H1 (cell line): Measurements from ENCODE around the gene PGAM5. TPM values are rescaled to one million over a fixed set of nuclear protein-coding genes. Genes with fewer than 3 reads are reported as not detected.
A peak's percentile ranks its signal among the peaks of the same experiment; 100 is the strongest.

ENCODE experiments used
- CTCF ChIA-PET: fragments of 300-600 bp; sonication (Branson Sonifier 250); formaldehyde crosslinking; loops from one replicate; lab custom pipeline; 2021; ENCODE audit not compliant: partially characterized antibody; lab: Charles Lee
- POLR2A ChIA-PET: fragments of 300-600 bp; sonication (Branson Sonifier 250); formaldehyde crosslinking; loops from one replicate; lab custom pipeline; 2021; ENCODE audit warnings: inconsistent platforms; ENCODE audit not compliant: partially characterized antibody; lab: Charles Lee
- DNase-seq, 2 experiments: peaks; one replicate each; pipeline versions ENCODE4 v3.0.0 to v3.0.0-alpha.2; 2010 to 2022; ENCODE audit warnings: low spot score in 2 of 2, low read depth in 1 of 2, mixed read lengths in 1 of 2
- FAIRE-seq: peaks from 2 replicates; lab custom pipeline; 2011; peaks lifted over from hg19 to GRCh38; lab: Jason Lieb, UNC
- H2AFZ ChIP-seq: 2 replicates; pipeline ENCODE4 v1.8.1; 2012; ENCODE audit warnings: low read length, inconsistent platforms
- H2AK5ac ChIP-seq: 2 replicates; pipeline ENCODE4 v1.6.1; 2013; ENCODE audit warnings: low read depth, low read length
- H2BK120ac ChIP-seq: replicated peaks from 2 replicates; pipeline ENCODE3; 2013; ENCODE audit warnings: low read depth, low read length, inconsistent platforms
- H2BK12ac ChIP-seq: 2 replicates; pipeline ENCODE4 v1.6.1; 2013; ENCODE audit warnings: low read depth, low read length
- H2BK15ac ChIP-seq: 2 replicates; pipeline ENCODE4 v1.6.1; 2013; ENCODE audit warnings: low read length
- H2BK20ac ChIP-seq: 2 replicates; pipeline ENCODE4 v1.6.1; 2013; ENCODE audit warnings: low read length
- H2BK5ac ChIP-seq: 2 replicates; pipeline ENCODE4 v1.6.1; 2013; ENCODE audit warnings: low read depth, low read length
- H3K14ac ChIP-seq: 2 replicates; pipeline ENCODE4 v1.6.1; 2013; ENCODE audit warnings: inconsistent platforms; ENCODE audit not compliant: insufficient read length
- H3K18ac ChIP-seq: 2 replicates; pipeline ENCODE4 v1.6.1; 2013; ENCODE audit warnings: low read length; ENCODE audit errors: extremely low read depth
- H3K23ac ChIP-seq: 2 replicates; pipeline ENCODE4 v1.6.1; 2013; ENCODE audit warnings: inconsistent platforms; ENCODE audit not compliant: insufficient read length
- H3K23me2 ChIP-seq: 2 replicates; pipeline ENCODE4 v1.6.1; 2013; ENCODE audit warnings: low read depth, low read length
- H3K27ac ChIP-seq: 2 replicates; pipeline ENCODE4 v1.6.1; 2011; ENCODE audit warnings: low read depth, low read length, inconsistent platforms
- H3K27me3 ChIP-seq, 4 experiments: replicated peaks in 1 of 4; 1 replicate in 1 of 4; 2 replicates in 3 of 4; pipeline versions ENCODE4 v1.6.1 to v1.8.1; 2011 to 2013; ENCODE audit warnings: low read length in 3 of 4, mild to moderate bottlenecking in 3 of 4, inconsistent platforms in 2 of 4, mixed read lengths in 2 of 4, moderate library complexity in 1 of 4; ENCODE audit not compliant: control insufficient read depth in 3 of 4, insufficient read depth in 3 of 4; ENCODE audit errors: extremely low read depth in 1 of 4
- H3K36me3 ChIP-seq, 4 experiments: 2 replicates each; pipeline versions ENCODE4 v1.6.1 to v1.8.1; 2011 to 2013; ENCODE audit warnings: mild to moderate bottlenecking in 4 of 4, low read length in 3 of 4, moderate library complexity in 2 of 4, control low read depth in 1 of 4, inconsistent platforms in 1 of 4; ENCODE audit not compliant: insufficient read depth in 4 of 4, control insufficient read depth in 2 of 4
- H3K4ac ChIP-seq: replicated peaks from 2 replicates; pipeline ENCODE3; 2013; ENCODE audit warnings: low read length, low read depth, mixed read lengths, inconsistent platforms; ENCODE audit not compliant: insufficient read length
- H3K4me1 ChIP-seq, 4 experiments: replicated peaks in 1 of 4; 1 replicate in 1 of 4; 2 replicates in 3 of 4; pipeline versions ENCODE4 v1.6.1 to v1.8.1; 2011 to 2013; ENCODE audit warnings: low read length in 3 of 4, inconsistent platforms in 2 of 4, mixed read lengths in 1 of 4; ENCODE audit not compliant: insufficient read depth in 4 of 4, control insufficient read depth in 3 of 4
- H3K4me2 ChIP-seq, 2 experiments: 2 replicates each; pipeline versions ENCODE4 v1.6.1 to v1.8.1; 2011 to 2013; ENCODE audit warnings: low read depth in 2 of 2, low read length in 2 of 2, control low read depth in 1 of 2, inconsistent platforms in 1 of 2, mild to moderate bottlenecking in 1 of 2; ENCODE audit not compliant: insufficient read depth in 1 of 2
- H3K4me3 ChIP-seq, 4 experiments: fragments of 200-600, 300-600 bp in 1 of 4; sonication (generic), shearing (Covaris generic), sonication (Bioruptor Twin) in 1 of 4; 2 replicates each; pipeline versions ENCODE4 v1.5.1 to v1.8.1; 2011 to 2016; ENCODE audit warnings: low read length in 4 of 4, low read depth in 3 of 4, control low read depth in 2 of 4, inconsistent platforms in 2 of 4, mild to moderate bottlenecking in 2 of 4, mixed read lengths in 1 of 4, moderate library complexity in 1 of 4; ENCODE audit not compliant: insufficient read depth in 2 of 4; ENCODE audit errors: extremely low read depth in 1 of 4
- H3K56ac ChIP-seq: replicated peaks from 2 replicates; pipeline ENCODE3; 2013; ENCODE audit warnings: low read depth, mild to moderate bottlenecking, mixed read lengths, low read length, inconsistent platforms; ENCODE audit not compliant: insufficient read length
- H3K79me1 ChIP-seq: 2 replicates; pipeline ENCODE4 v1.6.1; 2013; ENCODE audit warnings: low read depth, low read length, control low read depth
- H3K79me2 ChIP-seq, 2 experiments: 2 replicates each; pipeline versions ENCODE4 v1.6.1 to v1.8.1; 2012 to 2013; ENCODE audit warnings: low read length in 2 of 2, mild to moderate bottlenecking in 2 of 2, inconsistent platforms in 1 of 2; ENCODE audit not compliant: insufficient read depth in 2 of 2, control insufficient read depth in 1 of 2
- H3K9ac ChIP-seq, 4 experiments: replicated peaks in 1 of 4; 1 replicate in 1 of 4; 2 replicates in 3 of 4; pipeline versions ENCODE4 v1.6.1 to v1.8.1; 2011 to 2013; ENCODE audit warnings: low read depth in 3 of 4, low read length in 3 of 4, control low read depth in 2 of 4, mild to moderate bottlenecking in 2 of 4, moderate library complexity in 2 of 4, inconsistent platforms in 1 of 4; ENCODE audit errors: extremely low read depth in 1 of 4
- H3K9me3 ChIP-seq, 2 experiments: 2 replicates each; pipeline versions ENCODE4 v1.6.1 to v1.8.1; 2012 to 2013; ENCODE audit warnings: mild to moderate bottlenecking in 2 of 2, moderate library complexity in 2 of 2, control low read depth in 1 of 2, inconsistent platforms in 1 of 2, low read depth in 1 of 2, low read length in 1 of 2, mixed read lengths in 1 of 2; ENCODE audit not compliant: insufficient read depth in 2 of 2
- H4K20me1 ChIP-seq, 2 experiments: replicated peaks in 1 of 2; 2 replicates each; pipeline versions ENCODE3 to v1.8.1; 2011 to 2013; ENCODE audit warnings: inconsistent platforms in 2 of 2, low read length in 2 of 2, mild to moderate bottlenecking in 1 of 2; ENCODE audit not compliant: insufficient read depth in 2 of 2, control insufficient read depth in 1 of 2
- H4K5ac ChIP-seq: 2 replicates; pipeline ENCODE4 v1.6.1; 2013; ENCODE audit warnings: low read length, low read depth, mixed read lengths, inconsistent platforms; ENCODE audit not compliant: insufficient read length
- H4K8ac ChIP-seq: 2 replicates; pipeline ENCODE4 v1.8.0; 2013; ENCODE audit warnings: mild to moderate bottlenecking, moderate library complexity, low read length, inconsistent platforms; ENCODE audit not compliant: insufficient read depth; ENCODE audit errors: extremely low read depth
- H4K91ac ChIP-seq: replicated peaks from 2 replicates; pipeline ENCODE3; 2013; ENCODE audit warnings: low read length, mixed read lengths, inconsistent platforms; ENCODE audit not compliant: insufficient read length
- ASH2L ChIP-seq: fragments of 200-600, 300-600 bp; sonication (generic); IDR thresholded peaks from one replicate; pipeline ENCODE4 v1.7.1; 2017; ENCODE audit warnings: low read length
- BCL11A ChIP-seq, 2 experiments: IDR thresholded peaks; one replicate each; pipeline ENCODE4 v1.6.1; 2011; ENCODE audit warnings: low read depth in 2 of 2, low read length in 2 of 2, mild to moderate bottlenecking in 2 of 2
- E2F6 ChIP-seq: IDR thresholded peaks from 2 replicates; pipeline ENCODE4 v1.6.1; 2012; ENCODE audit warnings: inconsistent platforms
- FOSL1 ChIP-seq: IDR thresholded peaks from 2 replicates; pipeline ENCODE4 v1.6.1; 2011; ENCODE audit warnings: mild to moderate bottlenecking, low read depth, low read length, moderate library complexity; ENCODE audit not compliant: insufficient read depth
- HDAC6 ChIP-seq: IDR thresholded peaks from one replicate; pipeline ENCODE4 v1.7.1; 2012; ENCODE audit warnings: low read depth, mild to moderate bottlenecking, inconsistent platforms, low read length, moderate library complexity
- KDM4A ChIP-seq: IDR thresholded peaks from one replicate; pipeline ENCODE4 v1.7.1; 2012; ENCODE audit warnings: low read depth, mild to moderate bottlenecking, moderate library complexity, low read length, inconsistent platforms; ENCODE audit not compliant: severe bottlenecking
- MAFK ChIP-seq: IDR thresholded peaks from 2 replicates; pipeline ENCODE4 v1.6.1; 2012; ENCODE audit warnings: low read depth, mild to moderate bottlenecking, improper control_type of control experiment, low read length
- NANOG ChIP-seq: IDR thresholded peaks from 2 replicates; pipeline ENCODE4 v1.6.1; 2011; ENCODE audit warnings: low read length, low read depth, mild to moderate bottlenecking, inconsistent platforms; ENCODE audit not compliant: insufficient read depth, poor library complexity, severe bottlenecking
- NRF1 ChIP-seq: IDR thresholded peaks from 2 replicates; pipeline ENCODE4 v1.6.1; 2011; ENCODE audit warnings: mild to moderate bottlenecking, low read depth, low read length, improper control_type of control experiment
- POLR2AphosphoS5 ChIP-seq: IDR thresholded peaks from 2 replicates; pipeline ENCODE4 v1.6.1; 2011; ENCODE audit warnings: low read depth, low read length
- TAF7 ChIP-seq: optimal IDR thresholded peaks from 2 replicates; pipeline ENCODE3; 2011; ENCODE audit warnings: low read depth, mild to moderate bottlenecking, inconsistent platforms, low read length, moderate library complexity, borderline replicate concordance
- WGBS, 2 experiments: shearing (Covaris generic) in 1 of 2; methylation state at CpG; one replicate each; pipeline versions ENCODE4 v1.1.6 to v1.1.7; 2013 to 2015; ENCODE audit warnings: low lambda C conversion rate in 2 of 2, mixed read lengths in 2 of 2, inconsistent platforms in 1 of 2, low coverage in 1 of 2, missing lambda C conversion rate in 1 of 2; ENCODE audit not compliant: insufficient replicate concordance in 2 of 2, insufficient coverage in 1 of 2, insufficient read length in 1 of 2; ENCODE audit errors: extremely low coverage in 1 of 2, missing lambda C conversion rate in 1 of 2; 5-methylcytosine and 5-hydroxymethylcytosine counted together
- polyA plus RNA-seq, 7 experiments: library from polyadenylated mRNA; depleted of rRNA in 3 of 7; stranded (reverse) in 5 of 7; unstranded in 2 of 7; fragments of >200 nt in 5 of 7; fragments of 200-250 nt in 2 of 7; gene quantifications; 1 replicate in 5 of 7; 2 replicates in 1 of 7; 4 replicates in 1 of 7; pipeline versions ENCODE4 v1.2.1 to v1.2.3, GENCODE V29; 2011 to 2013; ENCODE audit warnings: missing spikeins in 2 of 7, mixed read lengths in 2 of 7
- total RNA-seq: library from RNA; stranded (reverse); fragmentation: NEBNext Ultra II Directional; extraction: Animal tissue kit (Norgen Biotek cat#: 25700); gene quantifications from 2 replicates; pipeline ENCODE4 v1.2.1, GENCODE V29; 2021

The PGAM5 gene
- total and polyA plus RNA-seq, 2 of the 8 experiments (the other 6 are each of a cell fraction or from before 2014, with no cell fraction given) = 66.4 to 84.0 TPM

GRCh38 chr12:132710043-132710404 is 618 bp upstream of the PGAM5 start:
- Histone ChIP-seq H3K9me3 (no peaks in the 10 kb centered on the region; a peak in 1 of 4 replicates), H3K79me1 (peaks cover 9% of the 10 kb centered on the region), H2BK20ac (no peak overlapping the region), H2BK15ac (no peak overlapping the region; the same call in 1 of the 2 replicates), H4K20me1 (peaks cover 3 to 11% of the 10 kb centered on the region in 2 experiments), H3K27me3 (no peaks in the 10 kb centered on the region), H3K79me2 (peaks cover 7 to 33% of the 10 kb centered on the region in 2 experiments), H3K4ac (no peak overlapping the region), H2BK5ac (peak overlapping the region; percentile 88), H3K18ac (peak overlapping the region; percentile 93), H3K27ac (peak overlapping the region; percentile 64; the same call in 1 of the 2 replicates), H2BK12ac (no peak overlapping the region), H4K8ac (peak overlapping the region; percentile 86), H3K56ac (peak overlapping the region; percentile 92), H3K23ac (no peak overlapping the region), H3K23me2 (peaks cover 6% of the 10 kb centered on the region; the same call in 1 of the 2 replicates), H3K4me2 (peak overlapping the region; percentile 93 to 94), H3K36me3 (peaks cover 3 to 9% (median 5%) of the 10 kb centered on the region in 4 experiments; a peak in 6 of 8 replicates), H3K14ac (peak overlapping the region; percentile 84), H4K5ac (peak overlapping the region; percentile 83), H3K4me1 (no peaks in the 10 kb centered on the region; a peak in 1 of 7 replicates), H3K4me3 (peak overlapping the region; percentile 82 to 94 (median 86)), H2BK120ac (peak overlapping the region; percentile 83), H2AK5ac (no peak overlapping the region), H4K91ac (peak overlapping the region; percentile 54), H3K9ac (peak overlapping the region in 3 of 4 experiments; percentile 69 to 77 (median 74); a peak in 6 of 7 replicates), H2AFZ (peak overlapping the region; percentile 87; the same call in 1 of the 2 replicates)
- 11% methylated on average over 26 of the region's 26 CpGs; no CpG with 5 or more reads in 1 of the 2 experiments for WGBS, 2 experiments
- DNase-seq (no peak), FAIRE-seq (no peak)
- ChIA-PET POLR2A (interaction anchor here (0.6 to 2.6 kb wide), 11 partner anchors 9 to 780 kb away, joined by 3 to 21 read pairs (median 7); partner anchors contain the start of genes POLE and PXMP2), CTCF (interaction anchor here (0.6 kb wide), 2 partner anchors 20 to 47 kb away, joined by 3 read pairs; no protein-coding TSS in a partner anchor)
- TF ChIP-seq HDAC6 = no peak
- TF ChIP-seq FOSL1 = no peak
- peak; percentile 44 for TF ChIP-seq KDM4A
- no peak for TF ChIP-seq NANOG
- no peak for TF ChIP-seq NRF1
- TF ChIP-seq MAFK = no peak
- TF ChIP-seq E2F6 = no peak
- TF ChIP-seq ASH2L = no peak
- TF ChIP-seq TAF7 = no peak
- TF ChIP-seq POLR2AphosphoS5 = 0 out of 2 replicates have a peak, but pooled peaks have one; percentile 36
- no peak for TF ChIP-seq BCL11A (IDR thresholded peaks at IDR 0.05; ENCODE audit: low read depth in 2 of 2, low read length in 2 of 2)
